NT2/D1 (cell line): Measurements from ENCODE around the gene ATXN10.

Experiments
- DNase-seq: peaks from one replicate; pipeline ENCODE4 v3.0.0-alpha.2; 2011; ENCODE audit warnings: low read depth, low spot score
- H3K27me3 ChIP-seq: 2 replicates; pipeline ENCODE4 v1.6.0; 2011; ENCODE audit warnings: mild to moderate bottlenecking; ENCODE audit not compliant: insufficient read length, insufficient read depth
- H3K36me3 ChIP-seq: 2 replicates; pipeline ENCODE4 v1.6.1; 2011; ENCODE audit warnings: mild to moderate bottlenecking, low read length, mixed read lengths; ENCODE audit not compliant: insufficient read depth, insufficient read length
- H3K4me1 ChIP-seq: 2 replicates; pipeline ENCODE4 v1.5.1; 2011; ENCODE audit not compliant: insufficient read depth, insufficient read length
- H3K4me3 ChIP-seq: 2 replicates; pipeline ENCODE4 v1.5.1; 2011; ENCODE audit warnings: low read depth; ENCODE audit not compliant: insufficient read length
- H3K9ac ChIP-seq: 2 replicates; pipeline ENCODE4 v1.6.0; 2011; ENCODE audit warnings: low read depth; ENCODE audit not compliant: insufficient read length
- H3K9me3 ChIP-seq: 2 replicates; pipeline ENCODE4 v1.5.1; 2011; ENCODE audit warnings: mild to moderate bottlenecking, low read length; ENCODE audit not compliant: insufficient read depth
- SUZ12 ChIP-seq: IDR thresholded peaks from 2 replicates; pipeline ENCODE4 v1.6.1; 2011; ENCODE audit not compliant: insufficient read length, insufficient read depth; ENCODE audit errors: extremely low read depth
- YY1 ChIP-seq: IDR thresholded peaks from 2 replicates; pipeline ENCODE4 v1.6.1; 2011; ENCODE audit not compliant: insufficient read length, insufficient read depth
- ZNF274 ChIP-seq: IDR thresholded peaks from 2 replicates; pipeline ENCODE4 v1.6.1; 2011; ENCODE audit warnings: mild to moderate bottlenecking, low read depth, low read length

Gene ATXN10

DNA sequence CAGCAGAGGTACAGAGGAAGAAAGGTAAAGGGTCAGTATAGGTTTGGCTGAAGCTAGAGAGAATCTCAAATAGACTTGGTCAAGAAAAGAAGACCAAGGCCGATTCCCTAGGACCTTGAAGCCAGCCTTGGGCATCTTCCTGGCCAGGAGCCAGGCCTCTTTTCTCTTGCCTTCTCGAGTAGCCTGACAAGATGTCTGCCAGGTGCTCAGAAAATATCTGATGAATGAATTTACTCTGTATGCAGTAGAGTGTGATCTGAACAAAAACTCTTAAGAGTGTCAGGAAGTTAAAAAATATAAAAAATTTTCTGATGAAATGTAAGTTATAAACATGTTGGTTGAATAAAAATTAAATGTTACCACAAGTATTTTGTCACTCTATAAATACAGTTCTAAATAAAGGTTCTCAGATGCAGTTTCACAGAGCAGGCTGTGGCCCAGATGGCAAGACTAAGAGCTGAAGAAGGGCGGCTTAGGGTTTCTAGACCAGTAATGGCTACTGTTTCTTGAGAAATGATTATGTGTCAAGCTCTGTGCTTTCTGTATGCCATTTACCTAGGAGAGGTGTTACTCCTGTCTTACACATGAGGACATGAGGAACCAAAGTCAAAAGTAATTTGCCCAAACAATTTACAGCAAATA, 98.1 kb downstream of the ATXN10 start:
- no peak overlapping the region for H3K9ac ChIP-seq
- peaks cover 13% of the 10 kb centered on the region for H3K36me3 ChIP-seq
- no peak overlapping the region for H3K4me3 ChIP-seq
- H3K9me3 ChIP-seq: no peaks in the 10 kb centered on the region
- H3K27me3 ChIP-seq: no peaks in the 10 kb centered on the region
- no peaks in the 10 kb centered on the region for H3K4me1 ChIP-seq
- DNase-seq: no peak
- TF ChIP-seq SUZ12: no peak
- no peak for TF ChIP-seq ZNF274
- no peak for TF ChIP-seq YY1

DNA sequence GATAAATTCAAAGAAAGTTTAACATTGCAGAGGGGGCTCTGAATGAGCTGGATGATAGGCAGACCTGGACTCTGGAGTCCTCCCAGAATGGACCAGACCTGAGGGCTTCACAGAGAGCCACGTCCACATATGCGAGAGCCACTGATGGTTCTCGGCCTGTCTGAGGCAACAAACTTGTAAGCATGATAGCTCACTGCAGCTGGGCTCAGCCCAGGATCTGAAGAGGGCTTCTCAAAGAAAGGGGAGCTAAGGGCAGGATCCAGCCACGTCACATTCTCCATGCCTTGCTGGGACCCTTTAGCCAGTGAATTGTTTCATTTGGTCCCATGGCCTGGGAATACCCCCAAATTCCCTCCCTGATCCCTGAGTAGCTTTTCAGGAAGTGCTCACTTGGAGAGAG, 98.9 kb downstream of the ATXN10 start:
- TF ChIP-seq YY1 (no peak), ZNF274 (no peak), SUZ12 (no peak)
- Histone ChIP-seq H3K36me3 (peaks cover 13% of the 10 kb centered on the region), H3K9ac (no peak overlapping the region)

DNA sequence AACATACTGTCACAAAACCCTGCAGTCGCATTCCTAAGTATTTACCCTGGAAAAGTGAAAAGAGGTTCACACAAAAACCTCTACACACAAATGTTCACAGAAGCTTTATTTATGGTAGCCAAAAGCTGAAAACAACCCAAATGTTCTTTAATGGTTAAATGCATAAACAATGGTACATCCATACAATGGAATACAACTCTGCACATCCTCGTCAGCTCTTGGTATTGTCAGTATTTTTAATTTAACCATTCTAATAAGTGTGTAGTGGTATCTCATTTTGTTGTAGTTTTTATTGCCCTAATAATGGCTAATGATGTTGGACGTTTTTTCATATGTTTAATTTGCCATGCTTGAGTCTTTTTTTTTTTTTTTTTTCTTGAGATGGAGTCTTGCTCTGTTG, 99.4 kb downstream of the ATXN10 start:
- Histone ChIP-seq H3K4me3 (no peak overlapping the region), H3K9ac (no peak overlapping the region), H3K4me1 (no peaks in the 10 kb centered on the region), H3K36me3 (peaks cover 11% of the 10 kb centered on the region), H3K9me3 (no peaks in the 10 kb centered on the region), H3K27me3 (no peaks in the 10 kb centered on the region)
- no peak for DNase-seq
- TF ChIP-seq SUZ12 (no peak), ZNF274 (no peak), YY1 (no peak)

More for the DNA sequence above, 98.9 kb downstream of the ATXN10 start:
- no peaks in the 10 kb centered on the region for H3K4me1 ChIP-seq
- no peak for DNase-seq
- no peaks in the 10 kb centered on the region for H3K9me3 ChIP-seq
- H3K4me3 ChIP-seq: no peak overlapping the region
- H3K27me3 ChIP-seq: no peaks in the 10 kb centered on the region

- DNase-seq: no peak
- TF ChIP-seq ZNF274 (no peak), YY1 (no peak), SUZ12 (no peak)
- no peaks in the 10 kb centered on the region for H3K27me3 ChIP-seq
- H3K4me3 ChIP-seq: no peak overlapping the region
- peaks cover 10% of the 10 kb centered on the region for H3K36me3 ChIP-seq
- no peaks in the 10 kb centered on the region for H3K9me3 ChIP-seq
- no peaks in the 10 kb centered on the region for H3K4me1 ChIP-seq
- H3K9ac ChIP-seq: no peak overlapping the region
Observed at GRCh38 chr22:45771711-45772110, 100.1 kb downstream of the ATXN10 start.

DNA sequence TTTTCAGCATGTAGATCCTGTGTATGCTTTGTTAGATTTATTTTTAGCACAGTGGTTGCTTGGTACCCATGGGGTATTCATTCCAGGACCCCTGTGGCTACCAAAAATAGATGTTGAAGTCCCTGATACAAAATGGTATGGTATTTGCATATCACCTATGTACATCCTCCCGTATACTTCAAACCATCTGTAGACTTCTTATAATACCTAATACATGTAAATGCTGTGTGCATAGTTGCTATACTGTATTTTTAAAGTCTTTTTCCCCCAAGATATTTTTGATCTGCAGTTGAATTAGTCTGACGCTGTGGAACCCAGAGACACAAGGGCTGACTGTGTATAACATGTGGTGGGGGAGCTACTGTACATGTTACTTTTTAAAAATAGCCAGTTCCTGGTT, 101.1 kb downstream of the ATXN10 start:
- Histone ChIP-seq H3K27me3 (no peaks in the 10 kb centered on the region), H3K9ac (no peak overlapping the region), H3K9me3 (no peaks in the 10 kb centered on the region), H3K4me1 (no peaks in the 10 kb centered on the region), H3K4me3 (no peak overlapping the region), H3K36me3 (peaks cover 7% of the 10 kb centered on the region)
- no peak for DNase-seq
- TF ChIP-seq YY1: no peak
- no peak for TF ChIP-seq ZNF274
- no peak for TF ChIP-seq SUZ12

- Histone ChIP-seq H3K9me3 (no peaks in the 10 kb centered on the region), H3K4me1 (no peaks in the 10 kb centered on the region), H3K4me3 (no peak overlapping the region), H3K27me3 (no peaks in the 10 kb centered on the region), H3K9ac (no peak overlapping the region), H3K36me3 (peaks cover 10% of the 10 kb centered on the region)
- DNase-seq: no peak
- TF ChIP-seq SUZ12 (no peak), YY1 (no peak), ZNF274 (no peak)
Observed at GRCh38 chr22:45774001-45774670, 102.5 kb downstream of the ATXN10 start.

DNA sequence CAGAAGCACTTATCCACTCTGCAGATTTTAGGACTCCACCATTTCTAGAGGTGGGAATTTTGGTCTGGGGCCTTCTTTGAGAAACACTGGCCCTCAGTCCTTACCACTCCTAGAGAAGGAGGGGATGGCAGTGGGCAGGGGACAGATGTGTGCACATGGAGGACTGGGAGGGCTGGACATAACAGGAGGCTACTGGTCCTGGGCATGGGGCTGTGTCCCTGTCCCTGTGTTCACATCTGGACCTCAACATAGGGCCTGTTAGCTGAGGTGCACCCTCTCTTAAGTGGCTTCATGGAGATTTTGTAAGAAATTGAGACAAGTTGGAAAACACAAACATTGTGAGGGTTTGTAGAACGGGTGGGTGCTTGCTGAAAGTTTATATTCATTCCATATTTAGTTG, 103.4 kb downstream of the ATXN10 start:
- Histone ChIP-seq H3K4me3 (no peak overlapping the region), H3K27me3 (no peaks in the 10 kb centered on the region), H3K36me3 (peaks cover 13% of the 10 kb centered on the region), H3K9me3 (no peaks in the 10 kb centered on the region), H3K9ac (no peak overlapping the region), H3K4me1 (no peaks in the 10 kb centered on the region)
- TF ChIP-seq SUZ12: no peak
- TF ChIP-seq ZNF274: no peak
- TF ChIP-seq YY1: no peak
- DNase-seq: no peak
